ENCODE data around the gene DLG2. TPM values are rescaled to one million over a fixed set of nuclear protein-coding genes. Genes with fewer than 3 reads are reported as not detected.

Gene DLG2
- total and polyA plus RNA-seq, 7 donors: 0.60 to 25.8 (median 9.7) TPM; not detected in 1

GRCh38 chr11:84140386-84141169 is 1486.6 kb downstream of the DLG2 start:
- no peak overlapping the region for H3K4me3 ChIP-seq
- H3K27me3 ChIP-seq: no peaks in the 10 kb centered on the region
- H3K9me3 ChIP-seq: no peaks in the 10 kb centered on the region
- H3K36me3 ChIP-seq: no peaks in the 10 kb centered on the region
- no peak overlapping the region for H3K27ac ChIP-seq
- intact Hi-C loops (cut with DNase I): no loop called here
- DNase-seq: no peak
- 35 to 59% methylated on average over 4 of the region's 4 CpGs for WGBS, 2 donors
- no peaks in the 10 kb centered on the region for H3K4me1 ChIP-seq
- TF ChIP-seq, protein P1, sequence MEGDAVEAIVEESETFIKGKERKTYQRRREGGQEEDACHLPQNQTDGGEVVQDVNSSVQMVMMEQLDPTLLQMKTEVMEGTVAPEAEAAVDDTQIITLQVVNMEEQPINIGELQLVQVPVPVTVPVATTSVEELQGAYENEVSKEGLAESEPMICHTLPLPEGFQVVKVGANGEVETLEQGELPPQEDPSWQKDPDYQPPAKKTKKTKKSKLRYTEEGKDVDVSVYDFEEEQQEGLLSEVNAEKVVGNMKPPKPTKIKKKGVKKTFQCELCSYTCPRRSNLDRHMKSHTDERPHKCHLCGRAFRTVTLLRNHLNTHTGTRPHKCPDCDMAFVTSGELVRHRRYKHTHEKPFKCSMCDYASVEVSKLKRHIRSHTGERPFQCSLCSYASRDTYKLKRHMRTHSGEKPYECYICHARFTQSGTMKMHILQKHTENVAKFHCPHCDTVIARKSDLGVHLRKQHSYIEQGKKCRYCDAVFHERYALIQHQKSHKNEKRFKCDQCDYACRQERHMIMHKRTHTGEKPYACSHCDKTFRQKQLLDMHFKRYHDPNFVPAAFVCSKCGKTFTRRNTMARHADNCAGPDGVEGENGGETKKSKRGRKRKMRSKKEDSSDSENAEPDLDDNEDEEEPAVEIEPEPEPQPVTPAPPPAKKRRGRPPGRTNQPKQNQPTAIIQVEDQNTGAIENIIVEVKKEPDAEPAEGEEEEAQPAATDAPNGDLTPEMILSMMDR (IDR thresholded peaks at IDR 0.05): no peak
- TF ChIP-seq POLR2A (IDR thresholded peaks at IDR 0.05): no peak
- no peak for TF ChIP-seq POLR2AphosphoS5 (IDR thresholded peaks at IDR 0.05)
- TF ChIP-seq EP300 (IDR thresholded peaks at IDR 0.05): no peak

DNA sequence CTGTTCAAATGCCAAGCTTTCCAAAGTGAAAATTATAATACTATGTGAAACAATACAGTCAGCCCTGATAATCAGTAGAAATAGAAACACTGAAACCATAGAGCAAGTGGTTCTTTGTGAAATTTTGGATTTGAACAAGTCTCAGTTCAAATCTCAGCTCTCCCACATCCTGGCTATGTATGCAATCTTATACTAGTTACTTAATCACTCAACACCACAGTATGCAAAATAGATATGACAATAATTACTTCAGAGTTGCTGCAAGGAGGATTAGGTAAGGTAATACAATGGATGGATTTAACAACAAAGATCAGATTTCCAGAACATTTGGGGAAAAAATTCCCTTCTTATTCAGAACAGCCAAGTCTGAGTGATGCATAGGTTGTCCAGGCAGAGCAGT is 1489.2 kb downstream of the DLG2 start:
- no peak overlapping the region for H3K27ac ChIP-seq
- no peak for DNase-seq
- no peaks in the 10 kb centered on the region for H3K27me3 ChIP-seq
- no peaks in the 10 kb centered on the region for H3K4me1 ChIP-seq
- H3K9me3 ChIP-seq: no peaks in the 10 kb centered on the region
- intact Hi-C loops (cut with DNase I): no loop called here
- TF ChIP-seq POLR2AphosphoS5 (IDR thresholded peaks at IDR 0.05) (no peak), EP300 (IDR thresholded peaks at IDR 0.05) (no peak), POLR2A (IDR thresholded peaks at IDR 0.05) (no peak)
- TF ChIP-seq, protein P1 (IDR thresholded peaks at IDR 0.05): no peak
- no peaks in the 10 kb centered on the region for H3K36me3 ChIP-seq
- no peak overlapping the region for H3K4me3 ChIP-seq

DNA sequence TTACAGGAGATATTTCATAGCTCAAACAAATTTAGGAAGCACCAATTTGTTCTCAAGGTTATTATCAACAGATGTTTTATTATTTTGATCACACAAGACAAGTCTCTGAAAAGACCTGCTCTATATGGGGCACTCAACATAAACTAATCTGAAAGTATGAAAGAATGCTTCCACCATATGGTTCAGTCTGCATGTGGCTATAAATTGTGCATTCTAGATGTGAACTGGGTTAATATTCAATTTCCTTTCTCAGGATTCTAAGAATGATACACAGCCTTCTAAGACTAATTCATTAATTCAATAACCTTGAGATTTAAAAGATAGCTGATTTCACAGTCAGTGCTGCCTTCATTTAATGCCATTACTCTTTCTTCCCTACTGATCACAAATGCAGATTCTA is 1489.6 kb downstream of the DLG2 start:
- Histone ChIP-seq H3K9me3 (no peaks in the 10 kb centered on the region), H3K4me1 (no peaks in the 10 kb centered on the region), H3K4me3 (no peak overlapping the region), H3K36me3 (no peaks in the 10 kb centered on the region), H3K27ac (no peak overlapping the region), H3K27me3 (no peaks in the 10 kb centered on the region)
- no peak for TF ChIP-seq EP300 (IDR thresholded peaks at IDR 0.05)
- TF ChIP-seq, protein P1 (IDR thresholded peaks at IDR 0.05): no peak
- no peak for TF ChIP-seq POLR2A (IDR thresholded peaks at IDR 0.05)
- no peak for TF ChIP-seq POLR2AphosphoS5 (IDR thresholded peaks at IDR 0.05)
- no peak for DNase-seq
- intact Hi-C loops (cut with DNase I): no loop called here

DNA sequence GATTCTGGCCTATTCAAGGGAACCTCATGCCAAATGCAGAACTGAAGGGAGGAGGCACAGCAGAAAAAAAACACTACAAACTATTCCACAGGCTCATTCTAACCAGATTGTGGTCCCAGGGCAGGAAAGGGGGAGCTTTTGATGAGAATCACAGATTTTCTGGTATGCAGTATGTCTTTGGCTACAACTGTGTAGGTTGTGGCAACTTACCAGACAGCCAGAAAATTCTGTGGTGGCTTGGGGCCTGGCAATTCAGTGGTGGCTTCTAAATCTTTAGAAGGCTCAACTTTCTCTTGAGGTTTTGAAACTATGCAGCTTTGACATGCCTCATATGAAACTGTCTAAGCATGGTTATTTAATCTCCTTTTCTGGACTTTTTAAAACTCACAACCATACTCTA is 1490.2 kb downstream of the DLG2 start:
- no peaks in the 10 kb centered on the region for H3K27me3 ChIP-seq
- DNase-seq: no peak
- TF ChIP-seq POLR2A (IDR thresholded peaks at IDR 0.05) (no peak), EP300 (IDR thresholded peaks at IDR 0.05) (no peak), POLR2AphosphoS5 (IDR thresholded peaks at IDR 0.05) (no peak)
- TF ChIP-seq, protein P1 (IDR thresholded peaks at IDR 0.05): no peak
- no peaks in the 10 kb centered on the region for H3K4me1 ChIP-seq
- H3K36me3 ChIP-seq: no peaks in the 10 kb centered on the region
- peak overlapping the region in 1 of 4 donors; percentile 11 for H3K27ac ChIP-seq
- H3K4me3 ChIP-seq: no peak overlapping the region
- intact Hi-C loops (cut with DNase I): no loop called here
- H3K9me3 ChIP-seq: no peaks in the 10 kb centered on the region

All from sigmoid colon (tissue), 7 donors.